Kidney capillary endothelial cell (primary cell): ENCODE measurements around the gene TCN2.
"Not testable (repeated sequence)": the region's sequence is repeated elsewhere in the genome, so short reads cannot be mapped to it uniquely, and the experiment has no call there.

Experiments
- DNase-seq: peaks from one replicate; pipeline ENCODE4 v3.0.0-alpha.2; 2018; ENCODE audit warnings: low spot score

TCN2 gene

DNA sequence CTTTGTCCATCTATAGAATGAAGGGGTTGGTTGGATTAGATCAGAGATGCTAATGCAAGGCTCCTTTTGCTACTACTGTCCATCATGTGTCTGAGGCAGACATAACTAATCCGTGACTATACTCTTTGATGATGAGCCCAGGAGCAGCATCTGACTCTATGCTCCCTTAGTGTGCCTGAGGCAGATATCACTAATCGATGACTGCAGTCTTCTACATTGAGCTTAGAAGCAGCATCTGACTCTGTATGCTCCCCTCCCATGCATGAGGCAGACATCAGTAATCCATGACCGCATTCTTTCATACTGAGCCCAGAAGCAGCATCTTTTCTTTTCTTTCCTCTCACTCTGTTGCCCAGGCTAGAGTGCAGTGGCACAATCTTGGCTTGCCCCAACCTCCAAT is 4.2 kb downstream of the TCN2 start:
- DNase-seq = no peak

GRCh38 chr22:30612789-30613188 is 5.8 kb downstream of the TCN2 start:
- DNase-seq = no peak

DNA sequence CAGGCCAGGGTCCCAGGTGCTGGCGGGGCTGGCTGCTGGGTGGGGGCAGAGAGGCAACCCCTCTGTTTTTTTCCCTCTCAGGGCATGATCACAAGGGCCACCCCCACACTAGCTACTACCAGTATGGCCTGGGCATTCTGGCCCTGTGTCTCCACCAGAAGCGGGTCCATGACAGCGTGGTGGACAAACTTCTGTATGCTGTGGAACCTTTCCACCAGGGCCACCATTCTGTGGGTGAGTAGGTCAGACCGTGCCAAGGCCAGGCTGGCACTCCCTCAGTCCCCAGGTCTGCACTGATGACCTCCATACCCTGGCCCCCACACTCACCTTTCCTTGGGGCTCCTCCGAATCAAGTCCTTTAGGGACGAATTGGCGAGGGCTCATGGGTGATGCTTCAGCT is 7.3 kb downstream of the TCN2 start:
- no peak for DNase-seq

DNA sequence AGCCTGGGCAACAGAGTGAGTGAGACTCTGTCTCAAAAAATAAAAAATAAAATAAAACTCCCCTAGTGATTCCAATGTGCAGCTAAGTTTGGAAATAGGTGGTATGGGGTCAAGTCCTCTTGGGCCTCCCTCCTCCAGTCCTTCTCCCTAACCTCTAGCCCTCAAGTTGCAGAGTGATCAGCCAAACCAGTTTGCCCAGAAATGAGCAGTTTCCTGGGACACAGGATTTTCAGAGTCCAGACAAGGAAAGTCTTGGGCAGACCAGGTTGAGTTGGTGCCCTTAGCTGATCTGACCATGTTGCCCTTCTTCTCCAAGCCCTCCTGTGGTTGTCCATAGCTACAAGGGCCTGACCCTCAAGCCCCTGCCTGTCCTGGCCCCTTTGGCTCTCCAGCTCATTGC is 7.9 kb downstream of the TCN2 start:
- no peak for DNase-seq

GRCh38 chr22:30615543-30615954 is 8.6 kb downstream of the TCN2 start:
- DNase-seq = no peak

GRCh38 chr22:30617819-30618218 is 10.8 kb downstream of the TCN2 start:
- DNase-seq = no peak

DNA sequence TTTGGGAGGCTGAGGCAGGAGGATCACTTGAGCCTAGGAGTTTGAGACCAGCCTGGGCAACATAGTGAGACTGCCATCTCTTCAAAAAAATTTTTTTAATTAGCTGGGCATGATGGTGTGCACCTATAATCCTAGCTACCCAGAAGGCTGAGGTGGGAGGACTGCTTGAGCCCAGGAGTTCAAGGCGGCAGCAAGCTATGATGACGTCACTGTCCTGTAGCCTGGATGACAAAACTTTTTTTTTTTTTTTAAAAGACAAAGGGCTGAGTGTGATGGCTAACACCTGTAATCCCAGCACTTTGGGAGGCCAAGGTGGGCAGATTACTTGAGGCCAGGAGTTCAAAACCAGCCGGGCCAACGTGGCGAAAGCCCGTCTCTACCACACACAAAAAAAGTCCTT is 12.9 kb downstream of the TCN2 start:
- DNase-seq = not testable (repeated sequence)

DNA sequence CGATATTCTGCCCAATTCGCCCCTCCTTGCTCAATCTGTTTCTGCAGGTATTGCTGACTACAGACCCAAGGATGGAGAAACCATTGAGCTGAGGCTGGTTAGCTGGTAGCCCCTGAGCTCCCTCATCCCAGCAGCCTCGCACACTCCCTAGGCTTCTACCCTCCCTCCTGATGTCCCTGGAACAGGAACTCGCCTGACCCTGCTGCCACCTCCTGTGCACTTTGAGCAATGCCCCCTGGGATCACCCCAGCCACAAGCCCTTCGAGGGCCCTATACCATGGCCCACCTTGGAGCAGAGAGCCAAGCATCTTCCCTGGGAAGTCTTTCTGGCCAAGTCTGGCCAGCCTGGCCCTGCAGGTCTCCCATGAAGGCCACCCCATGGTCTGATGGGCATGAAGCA is 19.4 kb downstream of the TCN2 start:
- no peak for DNase-seq

- peak; percentile 36 for DNase-seq
Observed at GRCh38 chr22:30627471-30627870, 20.5 kb downstream of the TCN2 start.

GRCh38 chr22:30628491-30628890 is 21.5 kb downstream of the TCN2 start:
- DNase-seq = no peak

DNA sequence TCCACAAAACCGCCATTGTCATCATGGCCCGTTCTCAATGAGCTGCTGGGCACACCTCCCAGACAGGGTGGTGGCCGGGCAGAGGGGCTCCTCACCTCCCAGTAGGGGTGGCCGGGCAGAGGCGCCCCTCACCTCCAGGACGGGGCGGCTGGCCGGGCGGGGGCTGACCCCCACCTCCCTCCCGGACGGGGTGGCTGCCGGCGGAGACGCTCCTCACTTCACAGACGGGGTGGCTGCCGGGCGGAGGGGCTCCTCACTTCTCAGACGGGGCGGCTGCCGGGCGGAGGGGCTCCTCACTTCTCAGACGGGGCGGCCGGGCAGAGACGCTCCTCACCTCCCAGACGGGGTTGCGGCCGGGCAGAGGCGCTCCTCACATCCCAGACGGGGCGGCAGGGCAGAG is 24.5 kb downstream of the TCN2 start:
- DNase-seq = not testable (repeated sequence)

DNA sequence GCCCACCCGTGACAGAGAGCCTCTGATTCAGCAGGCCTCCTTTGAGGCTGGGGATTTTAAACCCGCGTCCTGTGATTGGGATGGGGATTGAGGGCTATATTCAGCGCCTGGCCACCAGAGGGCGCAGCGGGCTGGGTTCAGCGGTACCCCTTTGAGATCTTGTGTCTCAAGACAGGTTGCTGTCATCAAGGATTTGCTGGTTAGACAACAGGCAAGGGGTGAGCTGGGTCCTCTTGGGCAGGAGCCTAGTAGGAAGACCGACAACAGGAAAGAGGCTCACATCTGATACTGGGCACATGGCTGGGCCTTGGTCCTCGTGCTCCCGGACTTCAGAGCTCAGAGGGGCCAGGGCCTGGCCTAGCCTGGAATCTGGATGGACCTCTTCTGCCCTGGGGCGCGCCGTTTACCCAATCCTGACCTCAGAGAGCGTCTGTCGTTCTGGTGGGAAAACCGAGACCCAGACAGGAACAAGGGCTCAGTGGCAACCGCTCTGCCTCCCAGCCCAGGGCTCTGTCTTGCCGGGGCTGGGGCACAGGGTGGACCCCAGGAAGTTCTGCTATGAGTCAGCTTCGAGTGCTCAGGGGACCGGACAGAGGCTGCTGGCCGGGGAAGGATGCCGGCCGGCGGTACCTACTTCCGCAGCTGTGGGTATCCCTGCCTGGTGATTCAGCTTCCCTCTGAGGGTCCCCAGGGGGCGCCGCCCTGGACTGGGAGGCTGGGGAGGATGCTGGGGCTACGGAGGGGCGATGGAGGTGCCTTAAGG is 27.7 kb downstream of the TCN2 start:
- peak; percentile 96 for DNase-seq

GRCh38 chr22:30635273-30636225 is 28.6 kb downstream of the TCN2 start, which contains the start of gene SLC35E4:
Gene SLC35E4, plus strand, starts transcription at chr22:30635781. Its CDS starts 670 bp downstream, at chr22:30636451.
- peak; percentile 92 for DNase-seq

- peak; percentile 29 for DNase-seq
Observed at GRCh38 chr22:30636226-30637077, 29.5 kb downstream of the TCN2 start.

GRCh38 chr22:30637701-30638114 is 30.7 kb downstream of the TCN2 start:
- no peak for DNase-seq

DNA sequence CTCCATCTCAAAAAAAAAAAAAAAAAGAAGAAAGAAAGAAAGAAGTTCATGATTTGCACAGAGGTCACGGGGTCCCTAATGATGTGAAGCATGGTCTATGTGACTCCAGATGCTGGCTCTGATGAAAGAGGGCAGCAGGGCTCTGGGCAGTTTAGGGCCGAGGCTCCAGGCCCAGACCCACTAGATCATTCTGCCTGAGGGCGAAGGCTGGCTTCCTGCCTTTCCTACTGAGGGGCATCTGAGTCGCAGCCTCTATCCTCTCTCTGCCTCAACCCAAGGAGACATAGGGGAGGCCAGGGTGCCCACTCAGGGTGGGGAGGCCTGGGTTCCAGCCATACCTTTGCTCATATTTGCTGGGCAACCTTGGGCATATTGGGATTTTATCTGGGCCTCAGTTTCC is 33.4 kb downstream of the TCN2 start:
- no peak for DNase-seq

DNA sequence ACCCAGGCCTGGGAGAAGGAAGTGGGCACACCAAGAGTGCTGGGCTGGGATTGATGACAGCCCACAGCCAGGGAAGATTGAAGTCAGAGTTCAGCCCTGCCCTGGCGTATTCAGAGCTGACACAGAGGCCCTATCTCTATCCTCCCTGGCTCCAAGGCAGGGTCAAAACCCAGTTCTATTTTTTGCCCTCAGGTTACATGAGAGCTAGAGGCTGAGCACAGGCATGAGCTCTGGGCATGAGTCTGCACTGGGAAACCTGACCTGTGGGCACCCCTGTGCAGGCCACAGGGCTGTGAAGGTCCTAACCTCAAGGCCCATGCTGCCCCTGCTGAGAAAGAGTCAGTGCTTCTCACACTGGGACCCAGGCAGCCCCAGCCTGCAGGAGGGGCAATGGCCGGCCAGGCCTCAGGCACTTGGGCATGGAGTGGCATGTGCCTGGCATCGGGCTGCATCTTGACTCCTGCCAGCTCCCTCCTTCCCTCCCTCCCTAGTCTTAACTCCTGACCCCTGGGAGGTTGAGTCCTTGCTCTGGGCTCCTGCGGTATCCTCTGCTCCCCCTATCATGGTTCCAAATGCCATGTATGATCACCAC is 34.0 kb downstream of the TCN2 start:
- no peak for DNase-seq

GRCh38 chr22:30643055-30643875 is 36.3 kb downstream of the TCN2 start:
- DNase-seq = no peak

DNA sequence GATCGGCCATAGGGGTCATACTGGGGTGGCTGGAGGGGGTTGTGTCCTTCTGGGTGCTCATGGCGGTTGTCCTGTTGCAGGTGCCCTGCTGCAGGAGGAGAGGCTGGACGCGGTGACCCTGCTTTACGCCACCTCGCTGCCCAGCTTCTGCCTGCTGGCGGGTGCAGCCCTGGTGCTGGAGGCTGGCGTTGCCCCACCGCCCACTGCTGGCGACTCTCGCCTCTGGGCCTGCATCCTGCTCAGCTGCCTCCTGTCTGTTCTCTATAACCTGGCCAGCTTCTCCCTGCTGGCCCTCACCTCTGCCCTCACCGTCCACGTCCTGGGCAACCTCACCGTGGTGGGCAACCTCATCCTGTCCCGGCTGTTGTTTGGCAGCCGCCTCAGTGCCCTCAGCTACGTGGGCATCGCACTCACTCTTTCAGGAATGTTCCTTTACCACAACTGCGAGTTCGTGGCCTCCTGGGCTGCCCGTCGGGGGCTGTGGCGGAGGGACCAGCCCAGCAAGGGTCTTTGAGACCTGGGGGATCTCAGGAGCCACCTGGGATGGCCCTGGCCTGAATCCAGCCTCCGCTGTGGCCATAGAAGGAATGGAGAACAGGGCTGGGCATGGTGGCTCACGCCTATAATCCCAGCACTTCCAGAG is 39.7 kb downstream of the TCN2 start:
- no peak for DNase-seq

DNA sequence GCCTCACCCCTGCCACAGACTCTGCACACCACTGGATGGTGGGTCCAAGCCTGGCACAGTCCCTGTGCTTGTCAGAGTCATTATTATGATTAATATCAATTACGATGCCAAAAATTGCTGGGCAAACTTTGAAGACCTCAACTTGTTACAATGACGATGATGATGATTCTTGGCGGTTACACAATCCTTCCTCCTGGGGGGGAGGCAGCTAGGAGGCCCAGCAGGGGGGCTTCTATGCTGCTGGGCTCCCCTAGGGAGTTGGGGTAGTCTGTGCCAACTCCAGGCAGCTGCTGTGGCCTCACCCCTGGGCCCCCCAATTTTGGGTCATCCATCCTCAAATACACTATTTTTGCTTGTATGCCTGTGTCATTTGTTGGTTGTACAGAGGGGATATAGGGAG is 40.6 kb downstream of the TCN2 start:
- no peak for DNase-seq
